GM12873 (cell line): ENCODE measurements around the gene CSMD2.

Source experiments
- CTCF ChIP-seq: IDR thresholded peaks from 2 replicates; pipeline ENCODE4 v1.5.1; 2012; ENCODE audit warnings: low read depth, mild to moderate bottlenecking, moderate library complexity, low read length, control low read depth; ENCODE audit not compliant: insufficient read depth; ENCODE audit errors: missing control alignments

Gene CSMD2

GRCh38 chr1:33792216-33792615 lies 372.8 kb downstream of the CSMD2 start:
- no peak for TF ChIP-seq CTCF

GRCh38 chr1:33791251-33791650 lies 373.8 kb downstream of the CSMD2 start:
- TF ChIP-seq CTCF = no peak

- no peak for TF ChIP-seq CTCF
Measured at GRCh38 chr1:33790577-33790976, 374.5 kb downstream of the CSMD2 start.

- no peak for TF ChIP-seq CTCF
Measured at GRCh38 chr1:33784876-33785275, 380.2 kb downstream of the CSMD2 start.

GRCh38 chr1:33782776-33783175 lies 382.3 kb downstream of the CSMD2 start:
- TF ChIP-seq CTCF = no peak

- no peak for TF ChIP-seq CTCF
Measured at GRCh38 chr1:33781652-33782051, 383.4 kb downstream of the CSMD2 start.

GRCh38 chr1:33777337-33777736 lies 387.7 kb downstream of the CSMD2 start:
- TF ChIP-seq CTCF = no peak

GRCh38 chr1:33768821-33769220 lies 396.2 kb downstream of the CSMD2 start:
- TF ChIP-seq CTCF = no peak
